Peyer's patch (tissue), 4 donors: ENCODE measurements around the gene VAV3.

Experiments
- POLR2A ChIP-seq, 2 donors: fragments of 450-650 bp; IDR thresholded peaks; one replicate each; pipeline ENCODE4 v1.5.1; 2017; ENCODE audit warnings: antibody characterized with exemption in 2 of 2, mild to moderate bottlenecking in 2 of 2, moderate library complexity in 2 of 2
- TF ChIP-seq, protein P1 (sequence below), 6 experiments: fragments of 450-650 bp in 4 of 6; fragments of 200-600 bp in 2 of 6; sonication (generic) in 1 of 6; IDR thresholded peaks; one replicate each; pipeline ENCODE4 v1.5.1; 2017 to 2019; ENCODE audit warnings: antibody characterized with exemption in 6 of 6, mild to moderate bottlenecking in 3 of 6, moderate library complexity in 1 of 6

- TF ChIP-seq, protein P1, sequence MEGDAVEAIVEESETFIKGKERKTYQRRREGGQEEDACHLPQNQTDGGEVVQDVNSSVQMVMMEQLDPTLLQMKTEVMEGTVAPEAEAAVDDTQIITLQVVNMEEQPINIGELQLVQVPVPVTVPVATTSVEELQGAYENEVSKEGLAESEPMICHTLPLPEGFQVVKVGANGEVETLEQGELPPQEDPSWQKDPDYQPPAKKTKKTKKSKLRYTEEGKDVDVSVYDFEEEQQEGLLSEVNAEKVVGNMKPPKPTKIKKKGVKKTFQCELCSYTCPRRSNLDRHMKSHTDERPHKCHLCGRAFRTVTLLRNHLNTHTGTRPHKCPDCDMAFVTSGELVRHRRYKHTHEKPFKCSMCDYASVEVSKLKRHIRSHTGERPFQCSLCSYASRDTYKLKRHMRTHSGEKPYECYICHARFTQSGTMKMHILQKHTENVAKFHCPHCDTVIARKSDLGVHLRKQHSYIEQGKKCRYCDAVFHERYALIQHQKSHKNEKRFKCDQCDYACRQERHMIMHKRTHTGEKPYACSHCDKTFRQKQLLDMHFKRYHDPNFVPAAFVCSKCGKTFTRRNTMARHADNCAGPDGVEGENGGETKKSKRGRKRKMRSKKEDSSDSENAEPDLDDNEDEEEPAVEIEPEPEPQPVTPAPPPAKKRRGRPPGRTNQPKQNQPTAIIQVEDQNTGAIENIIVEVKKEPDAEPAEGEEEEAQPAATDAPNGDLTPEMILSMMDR (IDR thresholded peaks at IDR 0.05), result no peak
- TF ChIP-seq POLR2A (IDR thresholded peaks at IDR 0.05), result no peak
Measured at GRCh38 chr1:107803579-107803978, 161.4 kb downstream of the VAV3 start.
